ENCODE results near the gene DTNA.

DTNA gene

DNA sequence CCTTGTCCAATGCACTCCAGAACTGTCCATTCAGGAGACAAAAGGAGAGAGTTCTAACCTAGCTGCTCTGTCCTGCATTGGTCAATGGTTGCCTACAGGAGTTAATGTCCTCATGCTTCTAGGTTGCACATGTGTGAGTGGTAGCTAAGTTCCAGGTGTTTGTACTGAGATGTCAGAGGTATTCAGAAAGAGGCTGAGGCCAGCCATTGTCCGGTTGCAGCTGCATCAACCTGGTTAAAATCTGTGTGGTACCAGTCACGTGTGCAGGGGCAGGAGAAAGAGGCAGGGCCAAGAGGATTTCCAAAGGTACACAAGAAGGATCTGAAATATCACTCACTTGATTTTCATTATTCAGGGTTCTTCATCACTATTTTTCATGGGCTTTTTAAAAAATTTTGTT, 70.8 kb downstream of the DTNA start:
- no peak for DNase-seq (ENCODE audit: low read depth)
- TF ChIP-seq, protein P1, sequence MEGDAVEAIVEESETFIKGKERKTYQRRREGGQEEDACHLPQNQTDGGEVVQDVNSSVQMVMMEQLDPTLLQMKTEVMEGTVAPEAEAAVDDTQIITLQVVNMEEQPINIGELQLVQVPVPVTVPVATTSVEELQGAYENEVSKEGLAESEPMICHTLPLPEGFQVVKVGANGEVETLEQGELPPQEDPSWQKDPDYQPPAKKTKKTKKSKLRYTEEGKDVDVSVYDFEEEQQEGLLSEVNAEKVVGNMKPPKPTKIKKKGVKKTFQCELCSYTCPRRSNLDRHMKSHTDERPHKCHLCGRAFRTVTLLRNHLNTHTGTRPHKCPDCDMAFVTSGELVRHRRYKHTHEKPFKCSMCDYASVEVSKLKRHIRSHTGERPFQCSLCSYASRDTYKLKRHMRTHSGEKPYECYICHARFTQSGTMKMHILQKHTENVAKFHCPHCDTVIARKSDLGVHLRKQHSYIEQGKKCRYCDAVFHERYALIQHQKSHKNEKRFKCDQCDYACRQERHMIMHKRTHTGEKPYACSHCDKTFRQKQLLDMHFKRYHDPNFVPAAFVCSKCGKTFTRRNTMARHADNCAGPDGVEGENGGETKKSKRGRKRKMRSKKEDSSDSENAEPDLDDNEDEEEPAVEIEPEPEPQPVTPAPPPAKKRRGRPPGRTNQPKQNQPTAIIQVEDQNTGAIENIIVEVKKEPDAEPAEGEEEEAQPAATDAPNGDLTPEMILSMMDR (conservative IDR thresholded peaks at IDR 0.05; ENCODE audit: low read length), result no peak
- no peak overlapping the region for H3K4me3 ChIP-seq (ENCODE audit: low read length)

DNA sequence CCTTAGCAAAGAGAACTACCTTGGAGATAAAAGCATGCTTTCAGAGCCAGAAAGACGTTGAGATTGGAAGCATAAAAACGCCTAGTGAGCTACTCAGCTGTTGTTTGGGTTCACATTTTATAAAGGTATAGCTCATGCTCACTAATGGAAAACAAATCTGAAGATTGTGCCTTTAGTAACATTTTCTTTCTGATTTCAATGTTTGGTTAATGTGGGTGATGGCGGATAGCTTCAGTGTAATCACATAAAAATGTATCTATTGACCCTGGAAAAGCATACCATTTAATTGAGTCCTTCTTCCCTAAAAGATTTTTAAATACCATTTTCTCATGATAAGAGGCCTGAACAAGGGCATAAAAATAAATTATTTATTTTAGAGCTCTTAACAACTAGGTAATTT, 73.4 kb downstream of the DTNA start:
- peak; percentile 18 for DNase-seq (ENCODE audit: low read depth)
- TF ChIP-seq, protein P1 (conservative IDR thresholded peaks at IDR 0.05; ENCODE audit: low read length), result no peak
- H3K4me3 ChIP-seq (ENCODE audit: low read length), result no peak overlapping the region

DNA sequence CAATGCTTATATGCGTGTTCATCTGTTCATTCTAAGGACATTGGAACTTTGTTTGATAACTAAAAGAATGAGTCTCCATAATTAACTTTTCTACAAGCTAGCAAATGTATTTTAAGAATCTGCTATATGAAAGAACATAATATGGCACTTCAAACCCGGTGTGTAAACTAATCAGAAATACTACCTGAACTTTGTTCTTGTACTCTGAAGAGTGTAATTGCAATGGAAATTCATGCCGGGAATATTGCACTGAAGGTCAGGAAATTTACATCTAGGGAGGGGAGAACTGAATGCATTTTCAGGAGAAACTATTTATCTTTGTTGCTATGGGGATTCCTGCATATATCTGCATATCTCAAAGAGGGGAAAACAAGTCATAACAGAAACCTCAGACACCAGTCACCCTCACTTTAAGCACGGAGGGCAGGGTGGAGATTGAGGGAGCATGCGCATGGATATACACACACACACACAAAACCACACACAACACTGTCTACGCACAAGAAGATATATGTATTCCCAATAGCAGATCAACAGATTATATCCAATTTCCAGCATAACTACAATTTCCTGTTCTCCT, 76.2 kb downstream of the DTNA start:
- H3K4me3 ChIP-seq (ENCODE audit: low read length), result no peak overlapping the region
- TF ChIP-seq, protein P1 (conservative IDR thresholded peaks at IDR 0.05; ENCODE audit: low read length), result no peak
- no peak for DNase-seq (ENCODE audit: low read depth)

DNA sequence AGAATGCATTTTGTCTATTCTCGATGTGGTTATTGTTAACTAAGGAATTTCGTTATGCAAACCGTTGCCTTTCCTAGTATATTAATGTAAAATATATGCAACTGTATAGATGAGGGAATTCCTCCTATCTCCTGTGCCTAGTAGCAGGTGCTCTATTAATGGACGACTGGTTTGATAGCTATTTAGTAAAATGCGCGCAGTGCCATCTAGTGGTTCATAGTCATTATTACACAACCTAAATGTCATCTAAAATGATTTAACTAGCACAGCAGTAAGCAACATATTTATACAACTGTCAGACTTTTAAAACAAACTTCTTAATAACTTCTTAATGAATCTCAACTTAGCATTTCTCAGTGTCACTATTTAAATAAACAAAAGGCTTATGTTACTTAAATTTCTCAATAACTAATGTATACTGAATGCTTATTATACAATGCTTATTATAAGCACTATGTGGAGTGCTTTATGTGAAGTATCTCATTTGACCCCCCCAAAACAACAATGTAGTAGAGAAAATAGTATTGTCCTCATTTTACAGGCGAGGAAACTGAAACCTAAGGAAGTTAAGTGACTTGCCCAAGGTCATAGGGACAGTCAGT, 77.9 kb downstream of the DTNA start:
- peak; percentile 57 for DNase-seq (ENCODE audit: low read depth)
- TF ChIP-seq, protein P1 (conservative IDR thresholded peaks at IDR 0.05; ENCODE audit: low read length), result peak; percentile 69
- no peak overlapping the region for H3K4me3 ChIP-seq (ENCODE audit: low read length)

DNA sequence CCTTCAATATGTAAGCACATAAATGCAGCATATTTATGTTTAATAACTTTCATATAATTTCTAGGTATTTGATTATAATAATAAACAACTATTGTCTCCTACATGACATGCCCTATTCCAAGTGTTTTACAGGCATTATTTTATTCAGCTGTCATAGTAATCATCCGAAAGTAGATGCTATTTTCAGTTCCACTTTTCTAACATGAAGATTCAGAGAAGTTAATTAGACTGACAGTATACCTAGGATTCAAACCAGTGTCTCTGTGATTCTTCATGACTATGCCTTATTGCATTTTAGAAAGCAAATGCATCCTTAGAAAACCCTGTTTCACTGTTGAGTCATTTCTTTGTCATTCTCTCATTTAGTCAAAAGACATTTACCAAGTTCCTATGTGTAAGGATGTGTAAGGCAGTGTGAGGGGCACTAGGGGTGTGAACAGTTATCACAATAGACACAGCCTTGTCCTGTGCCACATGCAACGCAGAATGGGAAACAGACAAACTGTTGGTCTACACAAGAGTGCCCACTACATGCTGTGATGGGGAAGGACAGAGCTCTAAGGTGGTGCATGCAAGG, 79.8 kb downstream of the DTNA start:
- TF ChIP-seq, protein P1 (conservative IDR thresholded peaks at IDR 0.05; ENCODE audit: low read length), result no peak
- H3K4me3 ChIP-seq (ENCODE audit: low read length), result no peak overlapping the region
- DNase-seq (ENCODE audit: low read depth), result no peak

DNA sequence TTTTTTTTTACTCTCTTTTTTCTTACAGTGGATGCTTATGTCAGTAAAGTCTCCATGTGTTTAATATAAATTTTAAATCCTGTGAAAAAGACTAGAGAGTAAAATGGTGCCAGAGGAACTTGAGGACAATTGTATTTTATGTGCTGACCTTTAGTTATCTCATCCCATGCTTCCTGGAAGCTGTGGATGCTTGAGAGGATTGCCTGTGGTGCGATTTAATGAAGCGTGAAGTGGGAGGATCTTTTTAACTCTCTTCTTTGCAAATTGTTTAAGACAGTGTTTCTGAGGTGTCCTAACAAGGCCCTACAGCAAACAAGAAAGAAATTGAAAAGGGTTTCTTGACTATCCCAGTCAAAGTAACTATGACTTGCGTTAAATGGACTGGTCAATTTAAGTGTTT, 84.2 kb downstream of the DTNA start:
- H3K4me3 ChIP-seq (ENCODE audit: low read length), result no peak overlapping the region
- DNase-seq (ENCODE audit: low read depth), result no peak
- TF ChIP-seq, protein P1 (conservative IDR thresholded peaks at IDR 0.05; ENCODE audit: low read length), result no peak
